ENCODE data around the gene SAMD5.

SAMD5 gene

GRCh38 chr6:147508042-147508865 is at the start of gene SAMD5:
Gene SAMD5 (plus strand): TSS chr6:147508690. CDS start chr6:147508929, 239 bp downstream.
- DNase-seq: peak; percentile 45

GRCh38 chr6:147459780-147460179 is 48.7 kb upstream of the SAMD5 start:
- no peak for DNase-seq

- no peak for DNase-seq
These were observed 44.8 kb upstream of the SAMD5 start for GRCh38 chr6:147463651-147464050.

GRCh38 chr6:147467428-147467827 is 41.1 kb upstream of the SAMD5 start:
- no peak for DNase-seq

- DNase-seq: no peak
These were observed 40.6 kb upstream of the SAMD5 start for GRCh38 chr6:147467886-147468285.

GRCh38 chr6:147468634-147469033 is 39.9 kb upstream of the SAMD5 start:
- no peak for DNase-seq

- DNase-seq: no peak
These were observed 28.6 kb upstream of the SAMD5 start for GRCh38 chr6:147479857-147480256.

GRCh38 chr6:147486683-147487082 is 21.8 kb upstream of the SAMD5 start:
- no peak for DNase-seq

- DNase-seq: no peak
These were observed 11.0 kb upstream of the SAMD5 start for GRCh38 chr6:147497472-147497871.

- no peak for DNase-seq
These were observed 4.9 kb upstream of the SAMD5 start for GRCh38 chr6:147503587-147503986.

GRCh38 chr6:147504848-147505247 is 3.6 kb upstream of the SAMD5 start:
- no peak for DNase-seq

GRCh38 chr6:147506704-147507114 is 1.8 kb upstream of the SAMD5 start:
- DNase-seq: no peak

GRCh38 chr6:147507162-147508041 is 1.1 kb upstream of the SAMD5 start:
- no peak for DNase-seq

- no peak for DNase-seq
These were observed 547 bp downstream of the SAMD5 start for GRCh38 chr6:147508866-147509608.

- DNase-seq: no peak
These were observed 1.4 kb downstream of the SAMD5 start for GRCh38 chr6:147509891-147510290.

GRCh38 chr6:147510929-147511590 is 2.6 kb downstream of the SAMD5 start:
- no peak for DNase-seq

- no peak for DNase-seq
These were observed 6.3 kb downstream of the SAMD5 start for GRCh38 chr6:147514831-147515230.

- DNase-seq: no peak
These were observed 6.8 kb downstream of the SAMD5 start for GRCh38 chr6:147515327-147515726.

- no peak for DNase-seq
These were observed 14.1 kb downstream of the SAMD5 start for GRCh38 chr6:147522597-147522996.

- no peak for DNase-seq
These were observed 17.2 kb downstream of the SAMD5 start for GRCh38 chr6:147525519-147526209.

GRCh38 chr6:147527197-147527596 is 18.7 kb downstream of the SAMD5 start:
- no peak for DNase-seq

Measured in amniotic stem cell (primary cell).